NCI-H146 (cell line): ENCODE data around the gene B3GAT1.
A peak's percentile ranks its signal among the peaks of the same experiment; 100 is the strongest.
"Not testable (repeated sequence)": the region's sequence is repeated elsewhere in the genome, so short reads cannot be mapped to it uniquely, and the experiment has no call there.

Experiments
- DNase-seq: peaks from one replicate; lab custom pipeline; 2025; lab: John Stamatoyannopoulos, UW

Gene B3GAT1, protein sequence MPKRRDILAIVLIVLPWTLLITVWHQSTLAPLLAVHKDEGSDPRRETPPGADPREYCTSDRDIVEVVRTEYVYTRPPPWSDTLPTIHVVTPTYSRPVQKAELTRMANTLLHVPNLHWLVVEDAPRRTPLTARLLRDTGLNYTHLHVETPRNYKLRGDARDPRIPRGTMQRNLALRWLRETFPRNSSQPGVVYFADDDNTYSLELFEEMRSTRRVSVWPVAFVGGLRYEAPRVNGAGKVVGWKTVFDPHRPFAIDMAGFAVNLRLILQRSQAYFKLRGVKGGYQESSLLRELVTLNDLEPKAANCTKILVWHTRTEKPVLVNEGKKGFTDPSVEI

GRCh38 chr11:134412203-134413042, at the start of gene B3GAT1:
Gene B3GAT1 (minus strand): TSS chr11:134412242. CDS start chr11:134387659, 24,583 bp downstream.
- DNase-seq, result peak; percentile 45

DNA sequence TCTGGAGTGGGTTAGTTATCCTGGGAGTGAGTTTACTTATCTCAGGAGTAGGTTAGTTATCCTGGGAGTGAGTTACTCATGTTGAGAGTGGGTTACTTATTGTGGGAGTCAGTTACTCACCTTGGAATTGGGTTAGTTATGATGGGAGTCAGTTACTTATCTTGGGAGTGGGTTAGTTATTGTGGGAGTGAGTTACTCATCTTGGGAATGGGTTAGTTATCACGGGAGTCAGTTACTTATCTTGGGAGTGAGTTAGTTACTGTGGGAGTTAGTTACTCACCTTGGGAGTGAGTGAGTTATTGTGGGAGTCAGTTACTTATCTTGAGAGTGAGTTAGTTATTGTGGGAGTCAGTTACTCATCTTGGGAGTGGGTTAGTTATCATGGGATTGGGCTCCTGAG, 49.6 kb upstream of the B3GAT1 start:
- no peak for DNase-seq

GRCh38 chr11:134460881-134461280, 48.8 kb upstream of the B3GAT1 start:
- no peak for DNase-seq

DNA sequence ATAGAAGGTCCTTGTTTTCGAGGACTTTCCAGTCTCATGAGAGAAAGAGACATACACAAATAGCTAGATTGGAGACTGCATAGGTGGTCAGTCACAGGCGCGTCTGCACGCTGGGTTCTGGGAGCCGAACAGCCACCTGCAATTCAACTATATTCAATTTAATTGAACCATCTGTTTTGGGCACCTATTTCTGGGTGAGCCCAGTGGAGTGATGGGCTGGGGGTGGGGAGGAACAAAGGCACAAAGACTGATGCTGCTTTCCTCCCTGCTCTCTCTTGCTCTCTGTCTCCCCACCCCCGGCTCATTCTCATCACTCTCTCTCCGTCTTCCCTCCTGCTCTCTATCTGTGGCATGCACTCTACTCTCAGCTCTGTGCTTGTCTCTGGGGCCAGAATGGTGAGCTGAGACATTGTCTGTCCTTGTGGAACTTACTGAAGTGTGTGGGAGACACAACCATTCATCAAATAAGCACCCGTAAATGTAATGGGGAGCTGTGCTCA, 48.1 kb upstream of the B3GAT1 start:
- DNase-seq, result no peak

- no peak for DNase-seq
These were observed 47.4 kb upstream of the B3GAT1 start for GRCh38 chr11:134459246-134460061.

GRCh38 chr11:134457411-134458007, 45.5 kb upstream of the B3GAT1 start:
- not testable (repeated sequence) for DNase-seq

DNA sequence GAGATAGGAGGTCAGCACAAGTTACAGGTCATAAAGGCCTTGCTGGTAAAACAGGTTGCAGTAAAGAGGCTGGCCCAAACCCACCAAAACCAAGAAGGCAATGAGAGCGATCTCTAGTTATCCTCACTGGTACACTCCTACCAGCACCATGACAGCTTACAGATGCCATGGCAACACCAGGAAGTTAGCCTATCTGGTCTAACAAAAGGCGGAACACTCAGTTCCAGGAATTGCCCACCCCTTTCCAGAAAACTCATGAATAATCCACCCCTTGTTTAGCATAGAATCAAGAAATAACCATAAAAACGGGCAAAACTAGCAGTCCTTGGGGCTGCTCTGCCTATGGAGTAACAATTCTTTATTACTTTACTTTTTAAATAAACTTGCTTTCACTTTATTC, 43.5 kb upstream of the B3GAT1 start:
- no peak for DNase-seq

DNA sequence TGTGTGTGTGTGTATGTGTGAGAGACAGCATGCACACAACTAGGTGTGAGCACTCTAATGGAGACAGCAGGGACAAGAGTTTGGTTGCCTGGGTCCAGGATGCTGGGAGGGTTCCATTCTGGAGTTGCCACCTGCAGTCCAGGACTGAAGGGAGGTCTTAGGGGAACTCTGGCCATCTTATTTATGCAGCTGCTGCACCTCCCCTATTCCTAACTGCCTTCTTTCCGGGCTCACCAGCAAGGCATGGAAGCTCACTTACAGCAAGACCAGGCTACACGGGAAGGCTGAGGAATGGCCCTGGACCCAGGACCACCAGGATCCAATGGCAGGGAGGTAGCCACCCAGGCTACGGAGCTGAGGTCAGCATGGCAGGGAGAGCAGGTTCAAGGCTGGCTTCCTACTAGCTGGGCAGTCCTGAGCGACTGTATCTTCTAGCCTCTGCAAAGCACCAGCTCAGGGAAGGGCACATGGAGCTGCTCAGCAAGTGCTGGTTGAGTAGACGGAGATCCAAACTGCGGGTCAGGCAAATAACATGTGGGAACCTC, 42.2 kb upstream of the B3GAT1 start:
- no peak for DNase-seq

DNA sequence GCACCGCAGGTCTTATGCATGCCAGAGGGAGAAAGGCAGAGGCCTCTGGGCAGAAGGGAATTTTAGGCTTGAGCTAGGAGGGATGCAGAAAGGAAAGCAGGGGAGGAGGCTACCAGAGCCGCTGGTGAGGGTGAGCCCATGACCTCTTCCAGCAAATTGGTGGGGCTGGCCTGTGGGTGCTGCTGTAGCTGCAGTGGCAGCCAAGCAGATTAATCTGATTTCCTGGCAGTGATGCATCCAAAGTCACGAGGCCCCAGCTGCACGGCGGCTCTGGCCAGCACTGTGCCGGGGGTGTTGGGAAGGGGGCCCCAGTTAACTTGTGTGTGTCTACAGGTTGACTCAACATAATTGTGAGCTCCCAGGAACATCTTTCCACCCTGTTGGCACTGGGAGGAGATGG, 41.4 kb upstream of the B3GAT1 start:
- no peak for DNase-seq

- DNase-seq, result no peak
These were observed 40.8 kb upstream of the B3GAT1 start for GRCh38 chr11:134452838-134453155.

GRCh38 chr11:134452026-134452837, 40.2 kb upstream of the B3GAT1 start:
- DNase-seq, result no peak

GRCh38 chr11:134450186-134450585, 38.1 kb upstream of the B3GAT1 start:
- DNase-seq, result no peak

DNA sequence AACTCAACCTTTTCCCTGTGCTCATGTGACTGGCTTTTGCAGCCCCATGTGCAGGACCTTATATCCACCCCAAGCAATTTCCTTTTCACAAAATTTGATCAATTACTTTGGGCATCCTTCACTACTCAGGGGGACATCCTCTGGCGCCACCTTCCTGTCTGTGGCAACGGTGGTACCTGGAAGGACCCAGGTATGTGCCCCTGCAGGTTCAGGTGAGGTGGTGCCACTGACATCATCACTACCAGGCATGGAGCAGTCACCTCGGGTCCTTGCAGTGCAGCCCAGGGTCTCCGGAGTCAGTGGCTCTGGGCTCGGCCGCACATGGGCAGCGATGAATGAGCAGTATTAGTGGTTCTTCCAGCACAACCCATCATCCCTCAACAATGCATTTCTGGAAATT, 37.7 kb upstream of the B3GAT1 start:
- no peak for DNase-seq

GRCh38 chr11:134449051-134449450, 37.0 kb upstream of the B3GAT1 start:
- no peak for DNase-seq

DNA sequence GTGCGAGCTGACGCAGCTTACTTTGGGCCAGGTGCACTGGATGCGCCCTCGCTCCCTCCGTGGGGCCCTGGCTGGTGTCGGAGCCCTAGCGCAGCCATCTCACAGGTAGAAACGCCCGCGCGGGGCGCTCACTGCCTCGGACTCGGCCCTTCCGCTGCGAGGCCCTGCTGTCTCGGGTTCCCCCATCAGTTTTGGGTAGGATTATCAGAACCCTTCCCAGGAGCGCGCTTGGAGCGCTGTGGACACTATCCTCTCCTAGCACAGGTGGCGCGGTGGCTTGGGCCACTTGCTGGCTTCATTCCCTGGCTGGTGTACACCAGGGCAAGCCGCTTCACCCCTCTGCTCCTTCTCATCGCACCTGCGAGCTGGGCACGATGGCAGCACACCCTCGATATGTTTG, 35.7 kb upstream of the B3GAT1 start:
- no peak for DNase-seq

DNA sequence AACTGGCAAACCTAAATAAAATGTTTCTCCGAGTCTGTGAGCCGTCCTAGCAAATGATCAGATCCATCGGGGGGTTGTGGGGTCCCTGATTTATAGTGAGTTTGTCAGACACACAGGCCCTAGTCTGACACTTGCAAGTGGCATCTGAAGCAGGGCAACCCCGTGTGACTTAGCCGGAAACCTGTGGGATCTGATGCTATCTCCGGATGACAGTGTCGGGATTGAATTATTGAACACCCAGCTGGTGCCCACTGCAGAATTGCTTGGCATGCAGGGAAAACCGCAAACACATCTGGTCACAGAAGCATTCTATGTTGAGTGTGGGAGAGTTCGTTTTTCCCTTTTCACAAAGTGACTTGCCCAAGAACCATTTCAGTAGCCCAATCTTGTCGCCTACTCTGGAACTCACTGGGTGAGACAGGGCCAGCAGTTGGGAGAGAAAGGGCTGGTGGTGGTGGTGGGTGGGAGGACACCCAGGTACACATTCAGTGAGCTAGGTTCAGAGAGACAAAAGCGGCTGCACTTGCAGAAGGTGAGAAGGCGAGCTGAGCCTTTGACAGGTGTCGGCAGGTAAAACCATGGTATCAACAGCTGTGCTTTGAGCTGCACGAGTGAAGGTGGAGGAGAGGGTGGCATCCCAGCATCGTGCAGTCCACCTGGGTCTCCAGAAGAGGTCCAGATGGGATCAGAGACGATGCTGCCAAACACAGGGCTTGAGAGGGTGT, 33.7 kb upstream of the B3GAT1 start:
- DNase-seq, result no peak

GRCh38 chr11:134444160-134445108, 32.4 kb upstream of the B3GAT1 start:
- not testable (repeated sequence) for DNase-seq

GRCh38 chr11:134443246-134443645, 31.2 kb upstream of the B3GAT1 start:
- DNase-seq, result no peak

- DNase-seq, result no peak
These were observed 30.2 kb upstream of the B3GAT1 start for GRCh38 chr11:134442246-134442645.
